WI38 (cell line): ENCODE data around the gene FAM32A.
A peak's percentile ranks its signal among the peaks of the same experiment; 100 is the strongest.

ENCODE experiments used
- H3K4me3 ChIP-seq: 2 replicates; pipeline ENCODE4 v1.5.1; 2011; ENCODE audit warnings: low read depth, mild to moderate bottlenecking, control low read depth, low read length
- TF ChIP-seq, protein P1 (sequence below): IDR thresholded peaks from 2 replicates; pipeline ENCODE4 v1.5.1; 2012; ENCODE audit warnings: low read depth, mild to moderate bottlenecking, control low read depth, low read length

FAM32A gene

GRCh38 chr19:16184665-16185122, 516 bp upstream of the FAM32A start:
- H3K4me3 ChIP-seq = peak overlapping the region; percentile 96
- TF ChIP-seq, protein P1, sequence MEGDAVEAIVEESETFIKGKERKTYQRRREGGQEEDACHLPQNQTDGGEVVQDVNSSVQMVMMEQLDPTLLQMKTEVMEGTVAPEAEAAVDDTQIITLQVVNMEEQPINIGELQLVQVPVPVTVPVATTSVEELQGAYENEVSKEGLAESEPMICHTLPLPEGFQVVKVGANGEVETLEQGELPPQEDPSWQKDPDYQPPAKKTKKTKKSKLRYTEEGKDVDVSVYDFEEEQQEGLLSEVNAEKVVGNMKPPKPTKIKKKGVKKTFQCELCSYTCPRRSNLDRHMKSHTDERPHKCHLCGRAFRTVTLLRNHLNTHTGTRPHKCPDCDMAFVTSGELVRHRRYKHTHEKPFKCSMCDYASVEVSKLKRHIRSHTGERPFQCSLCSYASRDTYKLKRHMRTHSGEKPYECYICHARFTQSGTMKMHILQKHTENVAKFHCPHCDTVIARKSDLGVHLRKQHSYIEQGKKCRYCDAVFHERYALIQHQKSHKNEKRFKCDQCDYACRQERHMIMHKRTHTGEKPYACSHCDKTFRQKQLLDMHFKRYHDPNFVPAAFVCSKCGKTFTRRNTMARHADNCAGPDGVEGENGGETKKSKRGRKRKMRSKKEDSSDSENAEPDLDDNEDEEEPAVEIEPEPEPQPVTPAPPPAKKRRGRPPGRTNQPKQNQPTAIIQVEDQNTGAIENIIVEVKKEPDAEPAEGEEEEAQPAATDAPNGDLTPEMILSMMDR = no peak

GRCh38 chr19:16185768-16186123, 536 bp downstream of the FAM32A start:
- TF ChIP-seq, protein P1 = peak; percentile 33
- H3K4me3 ChIP-seq = peak overlapping the region; percentile 96

- TF ChIP-seq, protein P1 = no peak
- no peak overlapping the region for H3K4me3 ChIP-seq
These were observed 3.3 kb downstream of the FAM32A start for GRCh38 chr19:16188521-16188920.

DNA sequence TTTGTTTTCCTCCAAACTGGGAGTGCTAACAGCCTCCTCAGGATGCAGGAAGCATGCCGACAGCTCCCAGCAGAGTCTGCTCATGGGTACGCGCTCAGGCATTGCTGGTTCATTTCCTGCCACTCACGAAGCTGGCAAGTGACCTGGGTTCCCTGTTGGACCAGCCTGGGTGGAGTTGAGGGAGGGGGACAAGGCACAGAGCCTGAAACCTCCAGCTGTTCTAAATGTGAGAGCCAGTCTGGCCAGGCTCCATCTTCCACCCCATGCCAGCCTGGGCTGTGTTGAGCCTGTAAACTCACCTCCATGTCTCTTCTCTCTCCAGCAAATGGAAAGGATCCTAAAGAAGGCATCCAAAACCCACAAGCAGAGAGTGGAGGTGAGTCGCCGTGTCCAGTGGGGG, 5.0 kb downstream of the FAM32A start:
- TF ChIP-seq, protein P1 = no peak

DNA sequence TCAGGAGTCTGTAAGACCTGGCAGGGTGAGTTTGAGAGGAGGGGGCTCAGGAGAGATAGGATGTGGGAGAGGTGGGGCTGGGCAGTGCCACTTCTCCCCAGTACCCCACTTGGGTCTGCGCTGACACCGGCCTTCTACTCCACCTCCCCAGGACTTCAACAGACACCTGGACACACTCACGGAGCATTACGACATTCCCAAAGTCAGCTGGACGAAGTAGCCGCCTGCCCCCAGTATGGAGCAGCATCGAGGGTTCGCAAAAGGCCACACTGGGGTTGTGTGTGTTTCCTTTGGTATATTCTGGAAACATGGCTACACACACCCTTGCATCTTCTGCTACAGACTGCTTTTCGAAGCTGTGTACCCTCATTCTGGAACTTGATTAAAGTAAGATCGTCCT, 5.5 kb downstream of the FAM32A start:
- TF ChIP-seq, protein P1 = no peak
- H3K4me3 ChIP-seq = no peak overlapping the region

More for the DNA sequence above, 5.0 kb downstream of the FAM32A start:
- no peak overlapping the region for H3K4me3 ChIP-seq

DNA sequence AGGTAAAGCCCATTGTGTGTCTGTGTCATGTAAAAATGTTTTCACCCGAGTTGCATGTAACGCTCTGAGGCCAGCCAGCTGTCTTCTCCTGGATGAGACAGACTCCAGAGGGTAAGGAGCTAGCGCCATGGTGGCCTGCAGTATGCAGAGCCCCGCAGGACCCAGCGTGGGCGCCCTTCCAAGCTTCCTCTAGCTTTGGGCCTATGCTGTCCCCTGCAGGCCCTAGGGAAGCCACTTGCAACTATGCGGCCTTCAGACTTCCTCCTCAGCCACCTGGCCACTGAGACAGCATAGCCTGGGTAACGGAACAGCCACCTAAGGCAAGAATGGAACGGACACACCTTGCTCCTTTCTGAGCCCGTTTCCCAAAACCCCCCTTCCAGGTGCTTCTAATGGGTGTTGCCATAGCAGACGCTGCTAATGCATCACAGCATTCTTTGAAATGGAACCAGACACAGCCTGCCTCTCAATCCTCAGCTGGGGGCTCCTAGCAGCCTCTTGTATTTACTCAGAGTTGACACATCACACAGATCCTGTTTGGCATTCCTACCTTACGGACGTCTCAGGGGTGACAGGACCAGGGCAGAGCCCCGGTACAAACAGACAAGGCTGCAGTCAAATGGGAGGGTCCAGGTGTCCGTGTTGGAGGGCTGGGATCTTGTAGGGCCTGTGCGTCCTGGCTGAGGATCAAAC, 6.2 kb downstream of the FAM32A start:
- TF ChIP-seq, protein P1 = no peak
- H3K4me3 ChIP-seq = no peak overlapping the region

GRCh38 chr19:16193466-16193865, 8.3 kb downstream of the FAM32A start:
- TF ChIP-seq, protein P1 = no peak

More at GRCh38 chr19:16193466-16193865, 8.3 kb downstream of the FAM32A start:
- H3K4me3 ChIP-seq = no peak overlapping the region
